HepG2 (cell line): ENCODE data around the gene HS3ST3A1. TPM values are rescaled to one million over a fixed set of nuclear protein-coding genes. Genes with fewer than 3 reads are reported as not detected.

Experiments used
- ATAC-seq: fragments of 200-7000 bp; cut with Tn5 transposase; 3 replicates; pipeline ENCODE4 v1.9.1; 2020; ENCODE audit warnings: mild to moderate bottlenecking, moderate library complexity
- BruUV-seq: library from RNA; stranded (reverse); fragments of 400-500 nt; replicated peaks from 2 replicates; lab custom pipeline; 2021; lab: Mats Ljungman, UMichigan
- CTCF ChIA-PET: fragments of 300-600 bp; formaldehyde crosslinking; extraction: SDS; loops from one replicate; lab custom pipeline; 2021; ENCODE audit warnings: low total read pairs, inconsistent platforms, low intra/inter-chr PET ratio; lab: Yijun Ruan, JAX
- POLR2A ChIA-PET: fragments of 350-600 bp; sonication (Branson Sonifier 250); formaldehyde crosslinking; loops from one replicate; lab custom pipeline; 2020; ENCODE audit warnings: antibody characterized with exemption, inconsistent platforms; lab: Yijun Ruan, JAX
- DNase-seq: peaks from one replicate; pipeline ENCODE4 v3.0.0-alpha.2; 2015; ENCODE audit warnings: low spot score
- FAIRE-seq: peaks from 3 replicates; lab custom pipeline; 2011; peaks lifted over from hg19 to GRCh38; lab: Jason Lieb, UNC
- H2AFZ ChIP-seq: one replicate; pipeline ENCODE4 v1.6.1; 2011; ENCODE audit warnings: low read length, inconsistent platforms
- H3K27ac ChIP-seq: fragments of 300-600 bp; 3 replicates; pipeline ENCODE4 v1.8.0; 2011; ENCODE audit warnings: mixed run types, mild to moderate bottlenecking, mixed read lengths, low read length, inconsistent platforms; ENCODE audit not compliant: insufficient read depth; ENCODE audit errors: extremely low read length
- H3K27me3 ChIP-seq, 2 experiments: fragments of 200-600 bp in 1 of 2; 2 replicates in 1 of 2; 3 replicates in 1 of 2; pipeline versions ENCODE4 v1.6.0 to v1.8.0; 2011; ENCODE audit warnings: low read length in 2 of 2, mild to moderate bottlenecking in 2 of 2, moderate library complexity in 2 of 2, inconsistent platforms in 1 of 2; ENCODE audit not compliant: insufficient read depth in 2 of 2, control insufficient read depth in 1 of 2
- H3K36me3 ChIP-seq, 2 experiments: fragments of 200-600 bp in 1 of 2; replicated peaks in 1 of 2; 2 replicates in 1 of 2; 3 replicates in 1 of 2; pipeline versions ENCODE4 v1.5.1 to v1.8.0; 2011; ENCODE audit warnings: low read length in 2 of 2, inconsistent platforms in 1 of 2; ENCODE audit not compliant: insufficient read depth in 2 of 2, control insufficient read depth in 1 of 2
- H3K4me1 ChIP-seq: 2 replicates; pipeline ENCODE4 v1.5.1; 2012; ENCODE audit warnings: low read length, inconsistent platforms; ENCODE audit not compliant: insufficient read depth
- H3K4me2 ChIP-seq: 2 replicates; pipeline ENCODE4 v1.6.0; 2011; ENCODE audit warnings: low read depth, low read length, inconsistent platforms
- H3K4me3 ChIP-seq, 3 experiments: fragments of 200-600 bp in 1 of 3; sonication (generic), shearing (Covaris generic) in 1 of 3; replicated peaks in 1 of 3; 2 replicates each; pipeline ENCODE4 v1.5.1; 2011 to 2016; ENCODE audit warnings: low read length in 3 of 3, inconsistent platforms in 2 of 3, low read depth in 2 of 3, mild to moderate bottlenecking in 2 of 3, control low read depth in 1 of 3, mixed read lengths in 1 of 3; ENCODE audit not compliant: insufficient read depth in 1 of 3
- H3K79me2 ChIP-seq: one replicate; pipeline ENCODE4 v1.6.1; 2011; ENCODE audit warnings: low read length, inconsistent platforms; ENCODE audit not compliant: insufficient read depth
- H3K9ac ChIP-seq: 2 replicates; pipeline ENCODE4 v1.6.0; 2011; ENCODE audit warnings: mild to moderate bottlenecking, low read depth, low read length, inconsistent platforms; ENCODE audit not compliant: insufficient read depth
- H3K9me3 ChIP-seq: 2 replicates; pipeline ENCODE4 v1.5.1; 2012; ENCODE audit warnings: mild to moderate bottlenecking, low read length
- H4K20me1 ChIP-seq: 2 replicates; pipeline ENCODE4 v1.6.0; 2011; ENCODE audit warnings: inconsistent platforms, mild to moderate bottlenecking, low read length, moderate library complexity; ENCODE audit not compliant: insufficient read depth
- DNMT3B ChIP-seq: conservative IDR thresholded peaks from 2 replicates; pipeline ENCODE4 v1.6.1; 2016; ENCODE audit warnings: missing biosample characterization, control low read depth
- PHB2 ChIP-seq: fragments of 450-650 bp; IDR thresholded peaks from 2 replicates; pipeline ENCODE4 v1.6.1; 2018; ENCODE audit not compliant: partially characterized antibody
- ZBTB38 ChIP-seq: sonication (generic); formaldehyde crosslinking; IDR thresholded peaks from 2 replicates; pipeline ENCODE4 v1.5.1; 2020; ENCODE audit warnings: mild to moderate bottlenecking, missing genetic modification reagents
- WGBS: methylation state at CpG from one replicate; pipeline ENCODE4 v1.1.6; 2017; ENCODE audit warnings: low lambda C conversion rate; 5-methylcytosine and 5-hydroxymethylcytosine counted together
- in situ Hi-C: cut with HindIII; loops from 2 replicates; pipeline ENCODE4 v1.10.0; 2017; ENCODE audit warnings: low pct_unique_long_range_greater_than_20kb; ENCODE audit not compliant: extremely low pct_ligation_motif_present
- intact Hi-C: fragments of 100-400 bp; cut with micrococcal nuclease; formaldehyde crosslinking; loops from one replicate; pipeline ENCODE4 v1.10.0; 2022; ENCODE audit not compliant: unreplicated experiment
- polyA plus RNA-seq, 8 experiments: library from polyadenylated mRNA; depleted of rRNA in 3 of 8; stranded (reverse) in 7 of 8; unstranded in 1 of 8; fragments of >200 nt; fragmentation: Illumina TruSeq in 4 of 8; extraction: Trizol in 4 of 8; gene quantifications; 2 replicates each; pipeline versions ENCODE4 v1.2.1 to v1.2.3, GENCODE V29; 2011 to 2016; ENCODE audit warnings: low read depth in 4 of 8, missing spikeins in 1 of 8, mixed read lengths in 1 of 8; ENCODE audit not compliant: insufficient read depth in 1 of 8
- total RNA-seq, 5 experiments: library from RNA; depleted of rRNA; stranded (reverse); fragments of >200 nt; fragmentation: Illumina TruSeq; extraction: Trizol; gene quantifications; 2 replicates each; pipeline ENCODE4 v1.2.3, GENCODE V29; 2016; ENCODE audit warnings: low read depth in 1 of 5
- TF ChIP-seq, protein P1 (sequence below), 2 experiments: sonication (generic) in 1 of 2; formaldehyde crosslinking in 1 of 2; IDR thresholded peaks; 2 replicates each; pipeline versions ENCODE4 v1.5.1 to v1.6.1; 2011 to 2020; ENCODE audit warnings: borderline replicate concordance in 1 of 2, low read depth in 1 of 2, low read length in 1 of 2, mild to moderate bottlenecking in 1 of 2, missing genetic modification reagents in 1 of 2, moderate library complexity in 1 of 2

The HS3ST3A1 gene
- total and polyA plus RNA-seq, 2 of the 13 experiments (the other 11 are each of a cell fraction or from before 2014, with no cell fraction given) = 1.3 to 3.5 TPM

GRCh38 chr17:13583996-13584700, 17.6 kb downstream of the HS3ST3A1 start (continued):
- TF ChIP-seq, protein P1, sequence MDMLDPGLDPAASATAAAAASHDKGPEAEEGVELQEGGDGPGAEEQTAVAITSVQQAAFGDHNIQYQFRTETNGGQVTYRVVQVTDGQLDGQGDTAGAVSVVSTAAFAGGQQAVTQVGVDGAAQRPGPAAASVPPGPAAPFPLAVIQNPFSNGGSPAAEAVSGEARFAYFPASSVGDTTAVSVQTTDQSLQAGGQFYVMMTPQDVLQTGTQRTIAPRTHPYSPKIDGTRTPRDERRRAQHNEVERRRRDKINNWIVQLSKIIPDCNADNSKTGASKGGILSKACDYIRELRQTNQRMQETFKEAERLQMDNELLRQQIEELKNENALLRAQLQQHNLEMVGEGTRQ (IDR thresholded peaks at IDR 0.05; ENCODE audit: low read depth, low read length) = no peak
- TF ChIP-seq, protein P1 (CRISPR knock-in tag; IDR thresholded peaks at IDR 0.05; ENCODE audit: borderline replicate concordance) = no peak
- TF ChIP-seq ZBTB38 (CRISPR knock-in tag) = no peak

DNA sequence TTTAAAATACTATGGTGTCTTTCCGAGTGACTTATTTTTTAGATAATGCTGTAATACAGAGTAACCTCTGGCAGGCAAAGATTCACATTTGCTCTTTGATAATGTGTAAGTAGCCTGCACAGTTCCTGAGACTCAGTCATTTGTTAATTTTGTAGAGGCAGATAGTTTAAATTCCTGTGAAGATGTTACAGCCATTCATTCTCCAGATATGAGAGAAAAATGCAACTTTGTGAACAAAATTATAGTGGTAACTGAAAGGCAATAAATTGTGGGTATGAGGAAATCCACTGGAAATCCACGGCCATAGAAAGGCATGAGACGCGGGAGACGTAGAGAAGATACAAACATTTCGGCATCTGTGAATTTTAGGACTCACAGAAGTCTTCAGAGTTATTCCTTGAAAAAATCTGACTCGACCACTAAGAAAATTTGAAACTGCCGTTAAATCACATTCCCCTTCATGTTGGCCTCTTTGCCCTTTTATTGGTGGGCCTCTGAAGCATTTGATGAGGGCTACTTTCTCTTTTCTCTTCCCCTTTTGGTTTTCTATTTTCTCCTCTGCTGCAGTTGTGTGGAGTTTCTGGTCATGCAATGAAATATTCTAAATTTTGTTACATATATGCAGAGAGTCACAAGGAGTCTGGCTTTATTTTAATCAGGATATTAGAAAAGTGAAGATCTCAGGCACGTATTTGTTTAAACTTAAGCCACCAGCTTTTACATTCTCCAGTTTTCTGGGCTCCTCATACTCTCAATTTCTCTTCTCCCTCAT, 18.8 kb downstream of the HS3ST3A1 start:
- H4K20me1 ChIP-seq = no peaks in the 10 kb centered on the region
- no peak overlapping the region for H3K27ac ChIP-seq
- 52% methylated on average over 9 of the region's 9 CpGs for WGBS
- no peak overlapping the region for H2AFZ ChIP-seq
- in situ Hi-C loops (no loop called here), intact Hi-C loops (no loop called here)
- ChIA-PET CTCF (no interaction called here), POLR2A (no interaction called here)
- H3K36me3 ChIP-seq = no peaks in the 10 kb centered on the region
- H3K79me2 ChIP-seq = no peaks in the 10 kb centered on the region
- no peak overlapping the region for H3K4me2 ChIP-seq
- H3K9ac ChIP-seq = no peak overlapping the region
- DNase-seq (no peak), ATAC-seq (no peak), FAIRE-seq (no peak)
- H3K9me3 ChIP-seq = no peaks in the 10 kb centered on the region
- TF ChIP-seq PHB2 (no peak), DNMT3B (CRISPR knock-in tag) (no peak)
- 0 out of 2 replicates have a peak, but pooled peaks cover 5% of the 10 kb centered on the region for H3K4me1 ChIP-seq
- H3K27me3 ChIP-seq = peaks cover 0 to 5% of the 10 kb centered on the region in 2 experiments; a peak in 2 of 5 replicates
- no peak overlapping the region for H3K4me3 ChIP-seq
- BruUV-seq = no TSS peak
